Esophagus muscularis mucosa (tissue), 4 donors: Measurements from ENCODE around the gene CYP46A1.

Experiments
- EP300 ChIP-seq: sonication (generic); formaldehyde crosslinking; IDR thresholded peaks from one replicate; pipeline ENCODE4 v1.6.1; 2017; ENCODE audit warnings: antibody characterized with exemption
- POLR2A ChIP-seq: fragments of 450-650 bp; IDR thresholded peaks from one replicate; pipeline ENCODE4 v1.6.1; 2017; ENCODE audit warnings: antibody characterized with exemption, moderate library complexity, mild to moderate bottlenecking, low read depth
- TF ChIP-seq, protein P1 (sequence below), 3 experiments: fragments of 200-600 bp in 2 of 3; fragments of 450-650 bp in 1 of 3; sonication (generic) in 2 of 3; IDR thresholded peaks; one replicate each; pipeline ENCODE4 v1.5.1; 2017 to 2019; ENCODE audit warnings: antibody characterized with exemption in 3 of 3, mild to moderate bottlenecking in 2 of 3, moderate library complexity in 1 of 3

DNA sequence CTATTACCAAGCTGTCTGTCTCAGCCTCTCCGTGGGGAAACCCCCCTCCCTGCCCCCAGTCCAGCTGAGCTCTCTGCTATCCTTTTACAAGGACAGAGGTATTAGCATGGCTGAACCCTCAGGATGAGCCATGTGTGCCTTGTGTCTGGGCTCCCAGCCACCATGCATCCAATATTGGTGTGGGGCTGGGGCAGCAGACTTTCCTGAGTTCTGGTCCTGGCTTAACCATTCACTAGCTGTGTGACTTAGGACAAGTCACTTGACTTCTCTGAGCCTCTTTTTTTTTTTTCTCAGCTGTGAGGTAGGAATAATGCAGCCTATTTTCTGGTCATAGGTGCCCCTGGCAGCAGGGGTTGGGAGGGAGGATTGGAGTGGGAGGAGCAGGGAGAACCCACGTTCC, 17.1 kb upstream of the CYP46A1 start:
- no peak for TF ChIP-seq POLR2A
- TF ChIP-seq, protein P1, sequence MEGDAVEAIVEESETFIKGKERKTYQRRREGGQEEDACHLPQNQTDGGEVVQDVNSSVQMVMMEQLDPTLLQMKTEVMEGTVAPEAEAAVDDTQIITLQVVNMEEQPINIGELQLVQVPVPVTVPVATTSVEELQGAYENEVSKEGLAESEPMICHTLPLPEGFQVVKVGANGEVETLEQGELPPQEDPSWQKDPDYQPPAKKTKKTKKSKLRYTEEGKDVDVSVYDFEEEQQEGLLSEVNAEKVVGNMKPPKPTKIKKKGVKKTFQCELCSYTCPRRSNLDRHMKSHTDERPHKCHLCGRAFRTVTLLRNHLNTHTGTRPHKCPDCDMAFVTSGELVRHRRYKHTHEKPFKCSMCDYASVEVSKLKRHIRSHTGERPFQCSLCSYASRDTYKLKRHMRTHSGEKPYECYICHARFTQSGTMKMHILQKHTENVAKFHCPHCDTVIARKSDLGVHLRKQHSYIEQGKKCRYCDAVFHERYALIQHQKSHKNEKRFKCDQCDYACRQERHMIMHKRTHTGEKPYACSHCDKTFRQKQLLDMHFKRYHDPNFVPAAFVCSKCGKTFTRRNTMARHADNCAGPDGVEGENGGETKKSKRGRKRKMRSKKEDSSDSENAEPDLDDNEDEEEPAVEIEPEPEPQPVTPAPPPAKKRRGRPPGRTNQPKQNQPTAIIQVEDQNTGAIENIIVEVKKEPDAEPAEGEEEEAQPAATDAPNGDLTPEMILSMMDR (IDR thresholded peaks at IDR 0.05) = no peak
- no peak for TF ChIP-seq EP300
